Stomach (tissue), 9 donors: ENCODE measurements around the gene LPAR1. TPM values are rescaled to one million over a fixed set of nuclear protein-coding genes. Genes with fewer than 3 reads are reported as not detected.

Experiments used
- DNase-seq, 2 donors: peaks; one replicate each; pipeline versions ENCODE4 v3.0.0 to v3.0.0-alpha.2; 2013 to 2019
- H3K27ac ChIP-seq, 5 donors: fragments of 200-600 bp in 4 of 5; sonication (generic) in 4 of 5; one replicate each; pipeline ENCODE4 v1.5.1; 2013 to 2019; ENCODE audit warnings: mild to moderate bottlenecking in 1 of 5, moderate library complexity in 1 of 5
- H3K27me3 ChIP-seq, 3 donors: fragments of 200-600 bp; sonication (generic); one replicate each; pipeline ENCODE4 v1.5.1; 2017 to 2019; ENCODE audit warnings: mixed run types in 1 of 3
- H3K36me3 ChIP-seq, 4 donors: fragments of 200-600 bp; sonication (generic); 1 replicate in 3 of 4; 2 replicates in 1 of 4; pipeline ENCODE4 v1.5.1; 2016 to 2019
- H3K4me1 ChIP-seq, 4 donors: fragments of 200-600 bp; sonication (generic); one replicate each; pipeline ENCODE4 v1.5.1; 2016 to 2019
- H3K4me3 ChIP-seq, 4 donors: fragments of 200-600 bp; sonication (generic) in 3 of 4; one replicate each; pipeline ENCODE4 v1.5.1; 2016 to 2019; ENCODE audit warnings: mild to moderate bottlenecking in 1 of 4
- H3K9me3 ChIP-seq, 4 donors: fragments of 200-600 bp; sonication (generic); one replicate each; pipeline ENCODE4 v1.5.1; 2016 to 2019
- CTCF ChIP-seq, 7 experiments: fragments of 450-650 bp in 4 of 7; fragments of 200-600 bp in 3 of 7; sonication (generic) in 3 of 7; IDR thresholded peaks; one replicate each; pipeline ENCODE4 v1.5.1; 2016 to 2019; ENCODE audit warnings: antibody characterized with exemption in 7 of 7, control low read depth in 2 of 7, mild to moderate bottlenecking in 1 of 7
- EP300 ChIP-seq: sonication (generic); formaldehyde crosslinking; IDR thresholded peaks from one replicate; pipeline ENCODE4 v1.6.1; 2017; ENCODE audit warnings: antibody characterized with exemption
- POLR2A ChIP-seq, 4 donors: fragments of 450-650 bp; IDR thresholded peaks; one replicate each; pipeline ENCODE4 v1.6.1; 2016; ENCODE audit warnings: antibody characterized with exemption in 4 of 4, control low read depth in 2 of 4, mild to moderate bottlenecking in 1 of 4, moderate library complexity in 1 of 4
- POLR2AphosphoS5 ChIP-seq, 3 donors: sonication (generic); formaldehyde crosslinking; IDR thresholded peaks; one replicate each; pipeline ENCODE4 v1.6.1; 2016; ENCODE audit warnings: antibody characterized with exemption in 3 of 3
- WGBS, 5 donors: extraction: QIAGEN DNeasy Blood & Tissue Kit in 3 of 5; methylation state at CpG; one replicate each; pipeline versions ENCODE4 v1.1.5 to v1.1.7; 2013 to 2018; 5-methylcytosine and 5-hydroxymethylcytosine counted together
- intact Hi-C: fragments of 100-400 bp; cut with DNase I; formaldehyde crosslinking; loops from one replicate; pipeline ENCODE4 v1.15.1; 2023; ENCODE audit warnings: low total_unique reads
- polyA plus RNA-seq, 3 donors: library from polyadenylated mRNA; stranded (reverse); fragments of 200-250 nt; gene quantifications; one replicate each; pipeline ENCODE4 v1.2.3, GENCODE V29; 2013
- total RNA-seq, 5 donors: library from RNA; depleted of rRNA; stranded (reverse); fragments of >200 nt; gene quantifications; one replicate each; pipeline versions ENCODE4 v1.1.0 to v1.2.3, GENCODE V29; 2014 to 2016
- donor health status: healthy with polysubstance abuse.
- donor health status: Bipolar disorder and iron deficiency.
- donor health status: healthy.

LPAR1 gene
- total and polyA plus RNA-seq, 8 donors, result 7.4 to 40.0 (median 21.2) TPM

GRCh38 chr9:110898358-110898757 lies 139.9 kb downstream of the LPAR1 start:
- WGBS, 5 donors, result 73 to 93% (median 86%) methylated on average over 7 of the region's 7 CpGs
- Histone ChIP-seq H3K27ac (no peak overlapping the region), H3K9me3 (peaks cover 0 to 13% (median 6%) of the 10 kb centered on the region in 4 donors), H3K4me1 (no peaks in the 10 kb centered on the region), H3K36me3 (no peaks in the 10 kb centered on the region), H3K27me3 (no peaks in the 10 kb centered on the region), H3K4me3 (no peak overlapping the region)
- no peak for DNase-seq
- TF ChIP-seq CTCF (IDR thresholded peaks at IDR 0.05), result no peak
- no peak for TF ChIP-seq POLR2AphosphoS5 (IDR thresholded peaks at IDR 0.05)
- no peak for TF ChIP-seq POLR2A (IDR thresholded peaks at IDR 0.05)
- TF ChIP-seq EP300, result no peak
- intact Hi-C loops, result no loop called here

GRCh38 chr9:110897943-110898342 lies 140.3 kb downstream of the LPAR1 start:
- DNase-seq, result no peak
- Histone ChIP-seq H3K4me3 (no peak overlapping the region), H3K9me3 (peaks cover 0 to 13% (median 6%) of the 10 kb centered on the region in 4 donors), H3K36me3 (no peaks in the 10 kb centered on the region), H3K27me3 (no peaks in the 10 kb centered on the region), H3K27ac (no peak overlapping the region), H3K4me1 (no peaks in the 10 kb centered on the region)
- TF ChIP-seq CTCF (IDR thresholded peaks at IDR 0.05), result no peak
- no peak for TF ChIP-seq EP300
- intact Hi-C loops, result no loop called here
- 75 to 95% (median 87%) methylated on average over 1 of the region's 1 CpG for WGBS, 5 donors

DNA sequence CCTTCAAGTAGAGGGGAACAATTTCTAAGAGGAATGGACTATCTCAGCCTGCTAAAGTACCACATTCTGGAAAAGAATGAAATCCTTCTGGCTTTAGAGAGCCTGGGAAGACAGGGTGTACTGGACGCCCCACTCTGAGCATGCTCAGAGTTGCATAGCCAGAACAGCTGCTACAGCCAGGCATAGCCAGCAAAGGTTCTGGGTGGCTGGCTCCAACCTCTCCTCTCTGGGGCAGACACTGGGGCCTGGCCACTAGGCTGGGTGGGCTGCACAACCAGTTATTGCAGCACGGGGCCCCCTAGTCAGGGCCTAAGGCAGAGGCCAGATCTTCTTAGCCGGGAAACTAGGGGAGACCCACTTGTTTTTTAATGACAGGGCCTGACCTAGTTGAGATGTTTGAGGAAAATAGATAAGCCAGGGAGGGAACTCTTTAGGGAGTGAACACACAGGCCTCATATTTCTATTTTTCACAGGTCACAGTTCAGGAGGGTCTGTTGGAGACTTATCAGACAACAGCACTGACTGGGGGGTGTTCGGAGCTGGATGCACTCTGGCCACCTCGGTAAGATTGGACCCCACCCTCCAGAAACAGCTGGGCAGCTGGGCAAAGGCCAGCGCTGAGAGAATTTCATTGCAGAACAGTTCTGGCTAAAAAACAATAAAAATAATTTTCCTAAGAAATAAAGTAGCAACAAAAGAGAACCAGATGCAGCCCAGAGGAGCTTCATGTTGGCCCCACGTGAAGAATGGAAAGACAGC lies 142.9 kb downstream of the LPAR1 start:
- WGBS, 5 donors, result 52 to 71% (median 62%) methylated on average over 7 of the region's 7 CpGs
- peak overlapping the region in 4 of 5 donors; percentile 16 to 36 (median 32) for H3K27ac ChIP-seq
- TF ChIP-seq EP300, result no peak
- TF ChIP-seq POLR2A (IDR thresholded peaks at IDR 0.05), result no peak
- TF ChIP-seq POLR2AphosphoS5 (IDR thresholded peaks at IDR 0.05), result no peak
- TF ChIP-seq CTCF (IDR thresholded peaks at IDR 0.05), result no peak
- no peaks in the 10 kb centered on the region for H3K36me3 ChIP-seq
- peaks cover 0 to 12% (median 4%) of the 10 kb centered on the region in 4 donors for H3K4me1 ChIP-seq
- peak in 1 of 2 donors; percentile 40 for DNase-seq
- intact Hi-C loops, result no loop called here
- H3K27me3 ChIP-seq, result no peaks in the 10 kb centered on the region
- no peak overlapping the region for H3K4me3 ChIP-seq
- H3K9me3 ChIP-seq, result peaks cover 0 to 4% (median 0%) of the 10 kb centered on the region in 4 donors

GRCh38 chr9:110894731-110895130 lies 143.5 kb downstream of the LPAR1 start:
- WGBS, 5 donors, result 90 to 94% (median 92%) methylated on average over 5 of the region's 5 CpGs
- peak overlapping the region in 4 of 5 donors; percentile 29 to 38 (median 36) for H3K27ac ChIP-seq
- no peaks in the 10 kb centered on the region for H3K36me3 ChIP-seq
- no peak for DNase-seq
- peaks cover 0 to 4% (median 0%) of the 10 kb centered on the region in 4 donors for H3K9me3 ChIP-seq
- intact Hi-C loops, result no loop called here
- no peak overlapping the region for H3K4me3 ChIP-seq
- TF ChIP-seq POLR2AphosphoS5 (IDR thresholded peaks at IDR 0.05), result no peak
- TF ChIP-seq EP300, result no peak
- TF ChIP-seq CTCF (IDR thresholded peaks at IDR 0.05), result no peak
- TF ChIP-seq POLR2A (IDR thresholded peaks at IDR 0.05), result no peak
- peaks cover 0 to 12% (median 4%) of the 10 kb centered on the region in 4 donors for H3K4me1 ChIP-seq
- no peaks in the 10 kb centered on the region for H3K27me3 ChIP-seq
